H1 (cell line): ENCODE results near the gene WDFY1. TPM values are rescaled to one million over a fixed set of nuclear protein-coding genes. Genes with fewer than 3 reads are reported as not detected.

Source experiments
- CBX5 ChIP-seq: fragments of 300-800, 300-1000 bp; sonication (generic); IDR thresholded peaks from 2 replicates; pipeline ENCODE4 v1.7.1; 2016; ENCODE audit warnings: antibody characterized with exemption, low read length, low read depth
- CBX8 ChIP-seq: fragments of 300-800, 300-1000 bp; sonication (generic); IDR thresholded peaks from 2 replicates; pipeline ENCODE4 v1.7.1; 2016; ENCODE audit warnings: low read depth, low read length, borderline replicate concordance
- HDAC2 ChIP-seq, 2 experiments: fragments of 300-600 bp in 1 of 2; sonication (generic) in 1 of 2; IDR thresholded peaks; 2 replicates each; pipeline ENCODE4 v1.6.1; 2011 to 2012; ENCODE audit warnings: low read depth in 2 of 2, low read length in 2 of 2, mild to moderate bottlenecking in 2 of 2, moderate library complexity in 2 of 2, borderline replicate concordance in 1 of 2, inconsistent platforms in 1 of 2
- JUND ChIP-seq: IDR thresholded peaks from 2 replicates; pipeline ENCODE4 v1.6.1; 2011; ENCODE audit warnings: mild to moderate bottlenecking, improper control_type of control experiment, low read length
- KDM1A ChIP-seq: fragments of 200-600, 300-600 bp; sonication (generic); IDR thresholded peaks from 2 replicates; pipeline ENCODE4 v1.7.1; 2016; ENCODE audit warnings: mild to moderate bottlenecking, low read length, borderline replicate concordance
- SP4 ChIP-seq: IDR thresholded peaks from 2 replicates; pipeline ENCODE4 v1.6.1; 2012; ENCODE audit warnings: low read length, inconsistent platforms
- SRF ChIP-seq: IDR thresholded peaks from 2 replicates; pipeline ENCODE4 v1.6.1; 2011; ENCODE audit warnings: mild to moderate bottlenecking, low read depth, low read length, moderate library complexity
- TBP ChIP-seq: IDR thresholded peaks from 2 replicates; pipeline ENCODE4 v1.6.1; 2011; ENCODE audit warnings: low read depth, low read length, improper control_type of control experiment
- polyA plus RNA-seq, 7 experiments: library from polyadenylated mRNA; depleted of rRNA in 3 of 7; stranded (reverse) in 5 of 7; unstranded in 2 of 7; fragments of >200 nt in 5 of 7; fragments of 200-250 nt in 2 of 7; gene quantifications; 1 replicate in 5 of 7; 2 replicates in 1 of 7; 4 replicates in 1 of 7; pipeline versions ENCODE4 v1.2.1 to v1.2.3, GENCODE V29; 2011 to 2013; ENCODE audit warnings: missing spikeins in 2 of 7, mixed read lengths in 2 of 7
- total RNA-seq: library from RNA; stranded (reverse); fragmentation: NEBNext Ultra II Directional; extraction: Animal tissue kit (Norgen Biotek cat#: 25700); gene quantifications from 2 replicates; pipeline ENCODE4 v1.2.1, GENCODE V29; 2021

The WDFY1 gene
- total and polyA plus RNA-seq, 2 of the 8 experiments (the other 6 are each of a cell fraction or from before 2014, with no cell fraction given), result 68.4 to 94.7 TPM

- TF ChIP-seq CBX8, result no peak
- TF ChIP-seq TBP, result no peak
- no peak for TF ChIP-seq JUND
- TF ChIP-seq SP4, result no peak
- no peak for TF ChIP-seq KDM1A
- TF ChIP-seq CBX5, result no peak
- no peak for TF ChIP-seq HDAC2 (IDR thresholded peaks at IDR 0.05; ENCODE audit: borderline replicate concordance in 1 of 2, low read depth in 2 of 2, low read length in 2 of 2)
- no peak for TF ChIP-seq SRF
Observed at GRCh38 chr2:223860809-223861738, 84.1 kb downstream of the WDFY1 start (continued).
